IMR-90 (cell line): Measurements from ENCODE around the gene CARTPT. TPM values are rescaled to one million over a fixed set of nuclear protein-coding genes. Genes with fewer than 3 reads are reported as not detected.

Experiments
- ATAC-seq: fragments of 200-7000 bp; cut with Tn5 transposase; 2 replicates; pipeline ENCODE4 v1.9.1; 2020; ENCODE audit warnings: low read depth, mild to moderate bottlenecking, moderate library complexity
- BruUV-seq: library from RNA; stranded (reverse); fragments of 400-500 nt; replicated peaks from 2 replicates; lab custom pipeline; 2021; lab: Mats Ljungman, UMichigan
- CTCF ChIA-PET: fragments of 300-600 bp; formaldehyde crosslinking; extraction: SDS; loops from one replicate; lab custom pipeline; 2021; ENCODE audit warnings: antibody characterized with exemption; lab: Yijun Ruan, JAX
- POLR2A ChIA-PET: fragments of 300-600 bp; sonication (Branson Sonifier 250); formaldehyde crosslinking; loops from one replicate; lab custom pipeline; 2022; ENCODE audit warnings: antibody characterized with exemption; ENCODE audit not compliant: unreplicated experiment; lab: Charles Lee
- DNase-seq: peaks from one replicate; pipeline ENCODE4 v3.0.0; 2013
- H2AFZ ChIP-seq: replicated peaks from 2 replicates; pipeline ENCODE3; 2013; ENCODE audit warnings: low read length, mild to moderate bottlenecking; ENCODE audit not compliant: poor library complexity
- H2AK5ac ChIP-seq: 2 replicates; pipeline ENCODE4 v1.6.1; 2013; ENCODE audit warnings: low read depth, low read length, inconsistent platforms
- H2AK9ac ChIP-seq: replicated peaks from 2 replicates; pipeline ENCODE3; 2013; ENCODE audit warnings: mild to moderate bottlenecking, low read depth, low read length, moderate library complexity; ENCODE audit not compliant: poor library complexity
- H2BK120ac ChIP-seq: 2 replicates; pipeline ENCODE4 v1.6.1; 2013; ENCODE audit warnings: low read depth, low read length, inconsistent platforms
- H2BK15ac ChIP-seq: 3 replicates; pipeline ENCODE4 v1.6.1; 2013; ENCODE audit warnings: low read depth, low read length, inconsistent platforms
- H2BK20ac ChIP-seq: 2 replicates; pipeline ENCODE4 v1.6.1; 2013; ENCODE audit warnings: low read depth, mild to moderate bottlenecking, inconsistent platforms, low read length, moderate library complexity
- H2BK5ac ChIP-seq: 2 replicates; pipeline ENCODE4 v1.6.1; 2013; ENCODE audit warnings: mild to moderate bottlenecking, low read depth, low read length, inconsistent platforms; ENCODE audit not compliant: poor library complexity, severe bottlenecking
- H3K14ac ChIP-seq: replicated peaks from 2 replicates; pipeline ENCODE4 v1.6.1; 2013; ENCODE audit warnings: low read depth, low read length, inconsistent platforms
- H3K18ac ChIP-seq: 2 replicates; pipeline ENCODE4 v1.6.1; 2013; ENCODE audit warnings: low read depth, low read length, control low read depth
- H3K23ac ChIP-seq: 2 replicates; pipeline ENCODE4 v1.6.1; 2013; ENCODE audit warnings: low read depth, low read length, inconsistent platforms
- H3K27ac ChIP-seq: 2 replicates; pipeline ENCODE4 v1.5.1; 2013; ENCODE audit warnings: mild to moderate bottlenecking, control low read depth, low read length; ENCODE audit not compliant: insufficient read depth
- H3K27me3 ChIP-seq: 2 replicates; pipeline ENCODE4 v1.6.1; 2013; ENCODE audit warnings: low read length; ENCODE audit not compliant: control insufficient read depth, insufficient read depth
- H3K36me3 ChIP-seq: 2 replicates; pipeline ENCODE4 v1.6.1; 2013; ENCODE audit warnings: low read length, mixed read lengths; ENCODE audit not compliant: control insufficient read depth, insufficient read depth
- H3K4ac ChIP-seq: 2 replicates; pipeline ENCODE4 v1.6.1; 2013; ENCODE audit warnings: low read depth, low read length, inconsistent platforms
- H3K4me1 ChIP-seq: 2 replicates; pipeline ENCODE4 v1.6.1; 2013; ENCODE audit warnings: low read length, mixed read lengths; ENCODE audit not compliant: control insufficient read depth, insufficient read depth
- H3K4me2 ChIP-seq: 2 replicates; pipeline ENCODE4 v1.6.1; 2013; ENCODE audit warnings: low read depth, mild to moderate bottlenecking, control low read depth, low read length, moderate library complexity
- H3K4me3 ChIP-seq: 2 replicates; pipeline ENCODE4 v1.5.1; 2013; ENCODE audit warnings: low read depth, mild to moderate bottlenecking, control low read depth, low read length, moderate library complexity; ENCODE audit not compliant: insufficient read depth
- H3K56ac ChIP-seq: 2 replicates; pipeline ENCODE4 v1.6.1; 2013; ENCODE audit warnings: low read length, inconsistent platforms; ENCODE audit not compliant: insufficient read depth; ENCODE audit errors: extremely low read depth
- H3K79me1 ChIP-seq, 2 experiments: 2 replicates each; pipeline ENCODE4 v1.6.1; 2013; ENCODE audit warnings: low read length in 2 of 2, inconsistent platforms in 1 of 2, low read depth in 1 of 2
- H3K9ac ChIP-seq: 2 replicates; pipeline ENCODE4 v1.6.1; 2013; ENCODE audit warnings: low read depth, low read length, control low read depth
- H3K9me1 ChIP-seq: 2 replicates; pipeline ENCODE4 v1.6.1; 2013; ENCODE audit warnings: low read length, inconsistent platforms; ENCODE audit not compliant: insufficient read depth
- H3K9me3 ChIP-seq: 2 replicates; pipeline ENCODE4 v1.6.1; 2013; ENCODE audit warnings: low read length; ENCODE audit not compliant: control insufficient read depth, insufficient read depth
- H4K20me1 ChIP-seq: 2 replicates; pipeline ENCODE4 v1.6.1; 2013; ENCODE audit warnings: low read length, inconsistent platforms; ENCODE audit not compliant: insufficient read depth
- H4K5ac ChIP-seq: 2 replicates; pipeline ENCODE4 v1.6.1; 2013; ENCODE audit warnings: mild to moderate bottlenecking, low read depth, low read length, control low read depth
- H4K8ac ChIP-seq, 2 experiments: 2 replicates each; pipeline ENCODE4 v1.6.1; 2013; ENCODE audit warnings: low read depth in 2 of 2, low read length in 2 of 2, control low read depth in 1 of 2, inconsistent platforms in 1 of 2
- H4K91ac ChIP-seq: 2 replicates; pipeline ENCODE4 v1.6.1; 2013; ENCODE audit warnings: low read depth, low read length, inconsistent platforms; ENCODE audit not compliant: insufficient read depth
- CEBPB ChIP-seq: IDR thresholded peaks from 2 replicates; pipeline ENCODE4 v1.6.1; 2012; ENCODE audit warnings: low read depth, low read length, improper control_type of control experiment
- CHD1 ChIP-seq: IDR thresholded peaks from 2 replicates; pipeline ENCODE4 v1.6.1; 2012; ENCODE audit warnings: low read depth, low read length, improper control_type of control experiment
- MAFK ChIP-seq: IDR thresholded peaks from 2 replicates; pipeline ENCODE4 v1.6.1; 2012; ENCODE audit warnings: low read depth, low read length, improper control_type of control experiment
- POLR2A ChIP-seq: IDR thresholded peaks from 2 replicates; pipeline ENCODE4 v1.6.1; 2012; ENCODE audit warnings: mild to moderate bottlenecking, low read depth, low read length
- WGBS, 2 experiments: methylation state at CpG; one replicate each; pipeline versions ENCODE4 v1.1.5 to v1.1.7; 2013; ENCODE audit warnings: missing lambda C conversion rate in 2 of 2; ENCODE audit not compliant: insufficient read length in 1 of 2; ENCODE audit errors: extremely low coverage in 2 of 2; 5-methylcytosine and 5-hydroxymethylcytosine counted together
- dilution Hi-C: fragments of 300-500 bp; cut with HindIII; formaldehyde crosslinking; loops from one replicate; pipeline ENCODE4 v1.14.3; 2018; ENCODE audit warnings: low sequenced_read_pairs; ENCODE audit not compliant: unreplicated experiment
- in situ Hi-C: fragments of 300-500 bp; cut with MboI; formaldehyde crosslinking; loops from 3 replicates; pipeline ENCODE4 v1.14.3; 2019; ENCODE audit warnings: low sequenced_read_pairs, inconsistent platforms, mixed read lengths
- intact Hi-C: fragments of 100-400 bp; cut with micrococcal nuclease; formaldehyde crosslinking; loops from 2 replicates; pipeline ENCODE4 v1.10.0; 2022
- polyA plus RNA-seq, 3 experiments: library from polyadenylated mRNA; depleted of rRNA; stranded (reverse); fragments of >200 nt; gene quantifications; 2 replicates each; pipeline ENCODE4 v1.2.3, GENCODE V29; 2012; ENCODE audit warnings: low replicate concordance in 1 of 3
- total RNA-seq: library from RNA; depleted of rRNA; stranded (reverse); fragments of >200 nt; gene quantifications from 2 replicates; pipeline ENCODE4 v1.2.3, GENCODE V29; 2012
- TF ChIP-seq, protein P1 (sequence below): fragments of 150-350 bp; IDR thresholded peaks from 2 replicates; pipeline ENCODE4 v1.6.1; 2016; ENCODE audit warnings: low read depth, mild to moderate bottlenecking, low read length, moderate library complexity, borderline replicate concordance

Gene CARTPT
- total and polyA plus RNA-seq, 2 of the 4 experiments (the other 2 are of a cell fraction) = not detected

- intact Hi-C loops (no loop called here), in situ Hi-C loops (no loop called here), dilution Hi-C loops (no loop called here)
- no peak overlapping the region for H2AK9ac ChIP-seq
- H2BK20ac ChIP-seq = no peak overlapping the region
- H3K9me3 ChIP-seq = no peaks in the 10 kb centered on the region
- no peak overlapping the region for H3K4me2 ChIP-seq
- H3K79me1 ChIP-seq = no peaks in the 10 kb centered on the region
- no peak overlapping the region for H3K56ac ChIP-seq
- no peaks in the 10 kb centered on the region; the same call in 1 of the 2 replicates for H3K9me1 ChIP-seq
- no peak overlapping the region for H4K5ac ChIP-seq
- H4K20me1 ChIP-seq = no peaks in the 10 kb centered on the region
- no peak overlapping the region for H3K18ac ChIP-seq
- ChIA-PET POLR2A (no interaction called here), CTCF (no interaction called here)
- H3K14ac ChIP-seq = no peak overlapping the region
- no peak overlapping the region for H2AFZ ChIP-seq
- H4K91ac ChIP-seq = no peak overlapping the region
- no peak for ATAC-seq
- no peak overlapping the region for H4K8ac ChIP-seq
- no peak overlapping the region for H2BK120ac ChIP-seq
- no TSS peak for BruUV-seq
- DNase-seq = no peak
- H3K36me3 ChIP-seq = no peaks in the 10 kb centered on the region
- no peak overlapping the region for H2BK5ac ChIP-seq
- no peak overlapping the region for H2BK15ac ChIP-seq
- no peak overlapping the region for H3K4ac ChIP-seq
- no peak overlapping the region for H3K4me3 ChIP-seq
- peaks cover 16% of the 10 kb centered on the region for H3K27me3 ChIP-seq
- no peak overlapping the region for H3K23ac ChIP-seq
- H3K4me1 ChIP-seq = no peaks in the 10 kb centered on the region
- no peak overlapping the region for H3K27ac ChIP-seq
- no CpG with 5 or more reads among the region's 2 CpGs for WGBS, 2 experiments
- H2AK5ac ChIP-seq = no peak overlapping the region
- H3K9ac ChIP-seq = no peak overlapping the region
- TF ChIP-seq, protein P1, sequence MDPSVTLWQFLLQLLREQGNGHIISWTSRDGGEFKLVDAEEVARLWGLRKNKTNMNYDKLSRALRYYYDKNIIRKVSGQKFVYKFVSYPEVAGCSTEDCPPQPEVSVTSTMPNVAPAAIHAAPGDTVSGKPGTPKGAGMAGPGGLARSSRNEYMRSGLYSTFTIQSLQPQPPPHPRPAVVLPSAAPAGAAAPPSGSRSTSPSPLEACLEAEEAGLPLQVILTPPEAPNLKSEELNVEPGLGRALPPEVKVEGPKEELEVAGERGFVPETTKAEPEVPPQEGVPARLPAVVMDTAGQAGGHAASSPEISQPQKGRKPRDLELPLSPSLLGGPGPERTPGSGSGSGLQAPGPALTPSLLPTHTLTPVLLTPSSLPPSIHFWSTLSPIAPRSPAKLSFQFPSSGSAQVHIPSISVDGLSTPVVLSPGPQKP = no peak
- TF ChIP-seq MAFK (no peak), CHD1 (no peak), CEBPB (no peak), POLR2A (no peak)
Observed at GRCh38 chr5:71699233-71699632, 19.8 kb upstream of the CARTPT start.
